ENCODE results near the gene SLC3A2. TPM values are rescaled to one million over a fixed set of nuclear protein-coding genes. Genes with fewer than 3 reads are reported as not detected.

Gene SLC3A2
- total RNA-seq, 4 donors from 2014 or later = 170 to 234 (median 198) TPM

DNA sequence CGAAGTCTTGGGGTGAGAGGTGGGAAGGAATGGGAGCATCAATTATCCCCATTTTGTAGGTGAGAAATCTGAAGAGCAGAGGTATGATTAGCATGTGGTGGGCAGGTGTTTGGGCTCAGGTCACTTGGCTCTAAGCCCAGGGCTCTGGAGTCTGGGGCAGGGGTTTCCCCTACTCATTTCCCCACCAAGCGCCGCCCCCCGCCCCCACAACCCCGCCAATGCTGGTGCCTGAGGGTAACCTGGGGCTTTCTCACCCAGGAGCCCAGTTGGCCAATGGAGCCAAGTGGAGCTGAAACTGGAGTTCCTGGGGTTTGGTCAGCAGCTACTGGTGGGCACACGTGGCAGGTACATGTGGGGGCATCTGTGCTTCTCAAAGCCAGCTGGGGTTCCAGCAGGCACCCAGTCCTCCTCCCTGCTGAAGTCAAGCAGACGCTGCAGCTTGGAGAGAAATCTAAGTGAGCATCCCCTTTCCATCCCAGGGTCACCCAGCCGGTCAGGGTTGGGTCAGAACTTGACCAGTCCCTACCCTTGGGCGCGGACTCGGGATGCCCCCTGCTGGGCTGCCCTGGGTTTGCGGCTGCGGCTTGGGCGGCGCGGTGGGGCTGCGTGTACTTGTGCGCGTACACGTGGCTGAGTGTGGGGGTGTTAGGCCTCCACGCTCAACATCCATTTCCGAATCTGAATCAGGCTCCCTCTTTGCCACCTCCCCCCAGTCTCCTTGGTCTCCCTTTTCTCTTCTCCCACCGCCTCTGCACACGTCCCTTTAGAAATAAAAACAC lies 42.1 kb downstream of the SLC3A2 start:
- peaks cover 49% of the 10 kb centered on the region for H3K4me1 ChIP-seq
- no peak for DNase-seq (ENCODE audit: low spot score in 2 of 2)
- H3K36me3 ChIP-seq = no peaks in the 10 kb centered on the region
- WGBS = 19% methylated on average over 9 of the region's 24 CpGs
- H3K27ac ChIP-seq = peak overlapping the region; percentile 78
- H3K9me3 ChIP-seq = no peaks in the 10 kb centered on the region
- H3K4me3 ChIP-seq = peak overlapping the region; percentile 38
- TF ChIP-seq POLR2A (IDR thresholded peaks at IDR 0.05) = no peak
- TF ChIP-seq, protein P1, sequence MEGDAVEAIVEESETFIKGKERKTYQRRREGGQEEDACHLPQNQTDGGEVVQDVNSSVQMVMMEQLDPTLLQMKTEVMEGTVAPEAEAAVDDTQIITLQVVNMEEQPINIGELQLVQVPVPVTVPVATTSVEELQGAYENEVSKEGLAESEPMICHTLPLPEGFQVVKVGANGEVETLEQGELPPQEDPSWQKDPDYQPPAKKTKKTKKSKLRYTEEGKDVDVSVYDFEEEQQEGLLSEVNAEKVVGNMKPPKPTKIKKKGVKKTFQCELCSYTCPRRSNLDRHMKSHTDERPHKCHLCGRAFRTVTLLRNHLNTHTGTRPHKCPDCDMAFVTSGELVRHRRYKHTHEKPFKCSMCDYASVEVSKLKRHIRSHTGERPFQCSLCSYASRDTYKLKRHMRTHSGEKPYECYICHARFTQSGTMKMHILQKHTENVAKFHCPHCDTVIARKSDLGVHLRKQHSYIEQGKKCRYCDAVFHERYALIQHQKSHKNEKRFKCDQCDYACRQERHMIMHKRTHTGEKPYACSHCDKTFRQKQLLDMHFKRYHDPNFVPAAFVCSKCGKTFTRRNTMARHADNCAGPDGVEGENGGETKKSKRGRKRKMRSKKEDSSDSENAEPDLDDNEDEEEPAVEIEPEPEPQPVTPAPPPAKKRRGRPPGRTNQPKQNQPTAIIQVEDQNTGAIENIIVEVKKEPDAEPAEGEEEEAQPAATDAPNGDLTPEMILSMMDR (IDR thresholded peaks at IDR 0.05) = peak in 1 of 2 donors; percentile 15
- peaks cover 69% of the 10 kb centered on the region for H3K27me3 ChIP-seq

DNA sequence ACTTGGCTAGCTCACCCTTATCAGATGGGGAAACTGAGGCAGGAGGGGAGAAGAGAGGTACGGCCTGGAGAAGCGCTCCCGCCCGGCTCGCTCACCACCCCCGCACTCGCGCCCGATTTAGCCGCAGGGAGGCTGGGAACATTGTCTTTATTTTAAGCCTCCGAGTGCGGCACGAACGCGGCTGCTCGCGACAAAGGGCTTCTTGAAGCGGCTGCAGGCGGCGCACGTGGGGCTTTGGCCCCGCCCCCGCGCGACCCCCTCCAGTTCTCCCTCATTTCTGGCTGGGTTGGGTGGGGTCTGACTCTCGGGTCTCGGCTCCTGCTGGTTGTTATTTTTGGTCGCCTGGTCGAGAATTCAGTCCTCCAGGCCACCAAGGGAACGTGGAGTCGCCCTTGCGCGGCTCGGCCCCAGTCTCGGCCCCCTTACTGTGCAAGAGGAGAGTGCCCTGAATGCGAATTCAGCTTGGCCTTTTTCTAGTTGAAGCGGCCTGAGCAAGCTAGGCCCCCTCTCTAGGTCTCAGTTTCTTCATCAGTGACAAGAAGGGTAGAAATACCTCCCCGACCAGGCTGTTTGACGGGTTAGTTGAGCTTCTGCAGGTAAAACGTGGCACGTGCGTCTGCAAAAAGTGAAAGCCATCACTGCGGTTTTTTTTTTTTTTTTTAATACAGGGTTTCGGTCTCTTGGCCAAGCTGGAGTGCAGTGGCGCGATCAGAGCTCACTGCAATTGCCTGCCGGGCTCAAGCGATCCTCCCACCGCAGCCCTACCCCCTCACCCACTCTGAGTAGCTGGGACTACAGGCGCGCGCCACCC lies 43.1 kb downstream of the SLC3A2 start:
- peaks cover 73% of the 10 kb centered on the region for H3K27me3 ChIP-seq
- H3K9me3 ChIP-seq = no peaks in the 10 kb centered on the region
- DNase-seq (ENCODE audit: low spot score in 2 of 2) = no peak
- TF ChIP-seq POLR2AphosphoS5 (IDR thresholded peaks at IDR 0.05) (no peak), EP300 (IDR thresholded peaks at IDR 0.05) (no peak), POLR2A (IDR thresholded peaks at IDR 0.05) (no peak)
- TF ChIP-seq, protein P1 (IDR thresholded peaks at IDR 0.05) = no peak
- H3K27ac ChIP-seq = no peak overlapping the region
- no peaks in the 10 kb centered on the region for H3K36me3 ChIP-seq
- WGBS = 17% methylated on average over 19 of the region's 52 CpGs
- H3K4me3 ChIP-seq = peak overlapping the region; percentile 38
- peaks cover 53% of the 10 kb centered on the region for H3K4me1 ChIP-seq

DNA sequence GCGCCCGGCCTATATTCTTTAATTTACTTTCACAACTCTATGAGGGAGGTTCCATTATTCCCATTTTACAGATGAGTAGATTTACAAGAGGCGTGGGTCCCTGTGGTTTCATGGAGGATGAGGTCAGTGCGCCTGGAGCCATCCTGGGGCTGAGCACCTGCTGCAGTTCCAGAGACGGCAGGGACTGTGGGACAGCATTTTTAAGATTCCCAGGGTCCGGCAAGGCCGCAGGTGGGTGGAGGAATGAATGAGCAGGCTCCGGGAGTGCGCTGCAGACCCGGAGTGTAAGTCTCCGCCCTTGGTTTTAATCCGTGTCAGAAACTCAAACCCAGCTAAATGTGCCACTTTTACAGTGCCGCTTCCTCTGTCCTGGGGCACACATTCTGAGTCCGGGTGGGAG lies 44.6 kb downstream of the SLC3A2 start:
- H3K27me3 ChIP-seq = peaks cover 73% of the 10 kb centered on the region
- H3K27ac ChIP-seq = no peak overlapping the region
- TF ChIP-seq POLR2A (IDR thresholded peaks at IDR 0.05) (no peak), EP300 (IDR thresholded peaks at IDR 0.05) (no peak), POLR2AphosphoS5 (IDR thresholded peaks at IDR 0.05) (no peak)
- TF ChIP-seq, protein P1 (IDR thresholded peaks at IDR 0.05) = no peak
- no peaks in the 10 kb centered on the region for H3K36me3 ChIP-seq
- 69% methylated on average over 14 of the region's 14 CpGs for WGBS
- H3K4me3 ChIP-seq = peak overlapping the region; percentile 34
- no peaks in the 10 kb centered on the region for H3K9me3 ChIP-seq
- peaks cover 51% of the 10 kb centered on the region for H3K4me1 ChIP-seq
- no peak for DNase-seq (ENCODE audit: low spot score in 2 of 2)

DNA sequence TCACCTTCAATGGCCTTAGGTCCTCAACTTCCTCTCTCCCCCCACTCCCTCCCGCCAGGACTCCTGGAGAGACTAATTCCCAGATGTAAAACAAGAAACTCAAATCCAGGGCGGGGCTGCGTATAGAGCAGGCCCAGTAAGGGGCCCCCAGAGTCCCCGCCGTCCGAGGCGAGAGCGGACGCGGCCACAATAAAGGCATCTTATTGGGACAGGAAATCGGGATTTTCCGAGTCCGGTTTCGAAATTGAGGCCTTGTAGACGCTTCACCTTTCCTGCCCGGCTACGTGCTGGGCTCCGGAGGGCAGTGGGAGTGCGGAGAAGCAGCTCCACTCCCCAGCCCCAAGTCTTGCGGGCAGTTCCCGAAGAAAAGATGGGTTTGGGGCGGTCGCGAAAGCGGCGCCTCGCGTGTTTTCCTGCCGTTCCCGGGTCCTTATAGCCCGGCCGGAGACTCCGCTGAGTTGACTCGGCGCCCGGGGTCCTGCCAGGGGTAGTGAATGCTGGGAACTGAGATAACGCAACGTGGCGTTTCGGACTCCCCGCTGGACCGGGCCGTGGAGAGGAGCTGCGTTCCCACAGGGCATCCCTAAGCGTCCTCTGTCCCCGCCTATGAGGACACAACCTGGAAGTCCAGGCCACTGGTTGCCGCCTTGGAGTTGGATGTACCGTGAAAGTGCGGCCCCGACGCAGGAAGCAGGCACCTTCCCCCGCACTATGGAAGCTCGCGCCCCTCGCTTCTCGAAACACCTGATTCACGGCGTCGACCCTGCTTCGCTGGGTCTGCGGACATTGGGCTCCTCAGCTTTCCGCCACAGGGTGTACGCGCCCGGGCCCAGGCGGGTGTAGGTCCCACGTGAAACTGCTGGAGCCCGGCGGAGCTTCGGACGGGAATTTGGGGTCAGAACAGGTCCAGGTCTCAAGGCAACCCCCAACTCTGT lies 45.3 kb downstream of the SLC3A2 start:
- no peaks in the 10 kb centered on the region for H3K36me3 ChIP-seq
- TF ChIP-seq POLR2AphosphoS5 (IDR thresholded peaks at IDR 0.05) = no peak
- H3K27ac ChIP-seq = no peak overlapping the region
- no peaks in the 10 kb centered on the region for H3K9me3 ChIP-seq
- peak overlapping the region; percentile 34 for H3K4me3 ChIP-seq
- H3K27me3 ChIP-seq = peaks cover 68% of the 10 kb centered on the region
- DNase-seq (ENCODE audit: low spot score in 2 of 2) = no peak
- 66% methylated on average over 49 of the region's 71 CpGs for WGBS
- peaks cover 44% of the 10 kb centered on the region for H3K4me1 ChIP-seq

DNA sequence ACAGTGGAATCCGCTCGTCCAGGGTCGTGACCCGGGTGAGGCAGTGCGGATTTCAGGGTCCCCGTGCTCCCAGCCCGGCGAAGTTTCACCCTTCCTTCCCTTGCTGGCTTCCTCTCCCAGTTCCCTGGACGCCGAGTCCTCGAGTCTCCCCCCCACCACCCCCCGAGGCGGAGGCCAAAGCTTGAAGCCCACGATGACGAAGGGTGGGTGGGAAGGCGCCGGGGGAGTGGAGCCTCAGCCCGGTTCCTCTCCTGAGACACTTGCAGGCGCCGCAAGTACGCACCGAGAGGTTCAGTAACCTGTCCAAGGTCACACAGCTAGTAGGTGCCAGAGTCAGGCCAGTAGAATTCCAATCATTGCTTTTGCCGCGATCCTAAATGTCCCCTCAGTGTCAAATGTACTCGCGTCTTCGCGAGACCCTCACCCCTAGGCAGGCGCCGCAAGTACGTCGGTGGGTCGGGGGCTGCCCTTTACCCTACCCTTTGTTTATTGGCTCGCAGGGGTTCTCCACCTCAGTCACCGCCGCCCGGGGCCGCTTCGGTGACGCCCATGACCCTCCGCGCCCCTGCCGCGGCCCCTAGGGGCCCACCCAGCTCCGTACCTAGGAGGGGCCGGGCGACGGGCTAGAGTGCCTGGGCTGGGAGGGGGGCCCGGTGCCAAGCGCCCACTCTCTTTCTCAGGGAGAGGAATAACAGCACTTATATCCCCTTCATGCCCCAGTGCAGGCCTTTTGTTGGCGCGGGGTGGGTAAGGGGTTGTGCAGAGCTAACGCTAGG lies 46.2 kb downstream of the SLC3A2 start:
- WGBS = 57% methylated on average over 34 of the region's 53 CpGs
- H3K36me3 ChIP-seq = no peaks in the 10 kb centered on the region
- peaks cover 59% of the 10 kb centered on the region for H3K27me3 ChIP-seq
- peaks cover 42% of the 10 kb centered on the region for H3K4me1 ChIP-seq
- no peak overlapping the region for H3K27ac ChIP-seq
- DNase-seq (ENCODE audit: low spot score in 2 of 2) = no peak
- TF ChIP-seq EP300 (IDR thresholded peaks at IDR 0.05) (no peak), POLR2AphosphoS5 (IDR thresholded peaks at IDR 0.05) (no peak), POLR2A (IDR thresholded peaks at IDR 0.05) (no peak)
- TF ChIP-seq, protein P1 (IDR thresholded peaks at IDR 0.05) = no peak
- no peaks in the 10 kb centered on the region for H3K9me3 ChIP-seq
- H3K4me3 ChIP-seq = peak overlapping the region; percentile 34
